Neural progenitor cell (in vitro differentiated cells): ENCODE data around the gene BAZ1A. TPM values are rescaled to one million over a fixed set of nuclear protein-coding genes. Genes with fewer than 3 reads are reported as not detected.
"Not testable (repeated sequence)": the region's sequence is repeated elsewhere in the genome, so short reads cannot be mapped to it uniquely, and the experiment has no call there.

Experiments used
- DNase-seq: peaks from one replicate; pipeline ENCODE4 v3.0.0-alpha.2; 2016; ENCODE audit warnings: low spot score
- H2AFZ ChIP-seq: fragments of 200-600 bp; sonication (generic); replicated peaks from 2 replicates; pipeline ENCODE4 v1.6.1; 2016; ENCODE audit warnings: antibody characterized with exemption
- H3F3A ChIP-seq: fragments of 200-600 bp; sonication (generic); 2 replicates; pipeline ENCODE4 v1.6.1; 2016; ENCODE audit warnings: antibody characterized with exemption, low read depth
- H3K27ac ChIP-seq: fragments of 200-600 bp; sonication (generic); 2 replicates; pipeline ENCODE4 v1.5.1; 2016; ENCODE audit warnings: mild to moderate bottlenecking
- H3K27me3 ChIP-seq: fragments of 200-600 bp; sonication (generic); 2 replicates; pipeline ENCODE4 v1.6.1; 2016; ENCODE audit warnings: mild to moderate bottlenecking, moderate library complexity
- H3K36me3 ChIP-seq: fragments of 200-600 bp; sonication (generic); 2 replicates; pipeline ENCODE4 v1.5.1; 2016
- H3K4me1 ChIP-seq: fragments of 200-600 bp; sonication (generic); 2 replicates; pipeline ENCODE4 v1.6.1; 2016; ENCODE audit warnings: mixed run types
- H3K4me2 ChIP-seq: fragments of 200-600 bp; sonication (generic); 2 replicates; pipeline ENCODE4 v1.6.1; 2016
- H3K4me3 ChIP-seq: fragments of 200-600 bp; sonication (generic); 2 replicates; pipeline ENCODE4 v1.5.1; 2016
- H3K79me2 ChIP-seq: fragments of 200-600 bp; sonication (generic); 2 replicates; pipeline ENCODE4 v1.6.1; 2016; ENCODE audit warnings: low read depth
- H3K9ac ChIP-seq: fragments of 200-600 bp; sonication (generic); 2 replicates; pipeline ENCODE4 v1.6.1; 2016
- H3K9me3 ChIP-seq: fragments of 200-600 bp; sonication (generic); 2 replicates; pipeline ENCODE4 v1.5.1; 2016; ENCODE audit warnings: low read depth
- H4K20me1 ChIP-seq: fragments of 200-600 bp; sonication (generic); 2 replicates; pipeline ENCODE4 v1.6.1; 2016; ENCODE audit warnings: low read depth
- H3K27ac Mint-ChIP-seq: 3 replicates; pipeline ENCODE4 v1.8.0; 2021; ENCODE audit warnings: mixed read lengths
- H3K27me3 Mint-ChIP-seq: 2 replicates; pipeline ENCODE4 v1.8.0; 2022; ENCODE audit warnings: low read depth, mild to moderate bottlenecking, inconsistent platforms, moderate library complexity, mixed read lengths; ENCODE audit not compliant: insufficient read depth
- H3K36me3 Mint-ChIP-seq: 3 replicates; pipeline ENCODE4 v1.8.0; 2021; ENCODE audit warnings: mixed read lengths
- H3K4me1 Mint-ChIP-seq: 3 replicates; pipeline ENCODE4 v1.8.0; 2021; ENCODE audit warnings: mixed read lengths
- H3K4me3 Mint-ChIP-seq: 3 replicates; pipeline ENCODE4 v1.8.0; 2021; ENCODE audit warnings: mild to moderate bottlenecking, moderate library complexity, mixed read lengths
- H3K9me3 Mint-ChIP-seq: 3 replicates; pipeline ENCODE4 v1.8.0; 2020; ENCODE audit warnings: mixed read lengths
- EZH2 ChIP-seq: fragments of 200-600 bp; sonication (generic); IDR thresholded peaks from 2 replicates; pipeline ENCODE4 v1.6.1; 2017; ENCODE audit warnings: antibody characterized with exemption, mild to moderate bottlenecking, moderate library complexity
- EZH2phosphoT487 ChIP-seq: fragments of 200-600 bp; sonication (generic); IDR thresholded peaks from 2 replicates; pipeline ENCODE4 v1.6.1; 2017; ENCODE audit warnings: antibody characterized with exemption
- total RNA-seq: library from RNA; depleted of rRNA; stranded (reverse); fragments of >200 nt; gene quantifications from 2 replicates; pipeline ENCODE4 v1.2.3, GENCODE V29; 2015; ENCODE audit warnings: low replicate concordance
- TF ChIP-seq, protein P1 (sequence below): fragments of 200-600 bp; sonication (generic); IDR thresholded peaks from 2 replicates; pipeline ENCODE4 v1.5.1; 2017; ENCODE audit warnings: antibody characterized with exemption, mild to moderate bottlenecking

Gene BAZ1A
- total RNA-seq, 1 donor from 2014 or later = 11.5 TPM

DNA sequence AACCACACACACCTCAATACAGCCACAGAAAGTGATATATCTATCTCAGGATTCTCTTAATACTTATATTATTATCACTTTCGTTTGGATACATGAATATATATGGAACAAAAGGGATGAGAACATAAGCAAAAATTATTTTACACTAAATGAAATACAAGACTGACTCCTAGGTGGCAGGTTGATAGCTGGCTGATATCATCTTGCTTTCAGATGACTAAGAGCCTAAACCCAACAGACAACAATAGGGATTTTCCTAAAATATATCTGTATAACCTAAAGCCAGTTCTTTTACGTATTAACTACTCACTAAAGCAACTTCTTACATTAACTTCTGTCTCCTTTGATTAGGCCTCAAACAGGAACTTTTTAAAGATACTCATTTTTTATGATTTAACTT lies 65.1 kb downstream of the BAZ1A start:
- no peak for DNase-seq
- no peaks in the 10 kb centered on the region for H3K27me3 Mint-ChIP-seq
- no peak overlapping the region for H3K27ac Mint-ChIP-seq
- H3K4me1 Mint-ChIP-seq = peaks cover 3% of the 10 kb centered on the region
- Histone ChIP-seq H3K27me3 (no peaks in the 10 kb centered on the region), H3K27ac (no peak overlapping the region), H3K4me2 (no peak overlapping the region), H3K4me3 (no peak overlapping the region), H2AFZ (no peak overlapping the region), H3K36me3 (peaks cover 4% of the 10 kb centered on the region), H3K79me2 (no peaks in the 10 kb centered on the region), H3F3A (no peaks in the 10 kb centered on the region), H3K9me3 (no peaks in the 10 kb centered on the region), H3K4me1 (no peaks in the 10 kb centered on the region), H4K20me1 (no peaks in the 10 kb centered on the region), H3K9ac (no peak overlapping the region)
- TF ChIP-seq EZH2phosphoT487 (no peak), EZH2 (no peak)
- TF ChIP-seq, protein P1, sequence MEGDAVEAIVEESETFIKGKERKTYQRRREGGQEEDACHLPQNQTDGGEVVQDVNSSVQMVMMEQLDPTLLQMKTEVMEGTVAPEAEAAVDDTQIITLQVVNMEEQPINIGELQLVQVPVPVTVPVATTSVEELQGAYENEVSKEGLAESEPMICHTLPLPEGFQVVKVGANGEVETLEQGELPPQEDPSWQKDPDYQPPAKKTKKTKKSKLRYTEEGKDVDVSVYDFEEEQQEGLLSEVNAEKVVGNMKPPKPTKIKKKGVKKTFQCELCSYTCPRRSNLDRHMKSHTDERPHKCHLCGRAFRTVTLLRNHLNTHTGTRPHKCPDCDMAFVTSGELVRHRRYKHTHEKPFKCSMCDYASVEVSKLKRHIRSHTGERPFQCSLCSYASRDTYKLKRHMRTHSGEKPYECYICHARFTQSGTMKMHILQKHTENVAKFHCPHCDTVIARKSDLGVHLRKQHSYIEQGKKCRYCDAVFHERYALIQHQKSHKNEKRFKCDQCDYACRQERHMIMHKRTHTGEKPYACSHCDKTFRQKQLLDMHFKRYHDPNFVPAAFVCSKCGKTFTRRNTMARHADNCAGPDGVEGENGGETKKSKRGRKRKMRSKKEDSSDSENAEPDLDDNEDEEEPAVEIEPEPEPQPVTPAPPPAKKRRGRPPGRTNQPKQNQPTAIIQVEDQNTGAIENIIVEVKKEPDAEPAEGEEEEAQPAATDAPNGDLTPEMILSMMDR = no peak
- H3K9me3 Mint-ChIP-seq = peaks cover 2% of the 10 kb centered on the region
- H3K4me3 Mint-ChIP-seq = no peak overlapping the region
- H3K36me3 Mint-ChIP-seq = peaks cover 22% of the 10 kb centered on the region

DNA sequence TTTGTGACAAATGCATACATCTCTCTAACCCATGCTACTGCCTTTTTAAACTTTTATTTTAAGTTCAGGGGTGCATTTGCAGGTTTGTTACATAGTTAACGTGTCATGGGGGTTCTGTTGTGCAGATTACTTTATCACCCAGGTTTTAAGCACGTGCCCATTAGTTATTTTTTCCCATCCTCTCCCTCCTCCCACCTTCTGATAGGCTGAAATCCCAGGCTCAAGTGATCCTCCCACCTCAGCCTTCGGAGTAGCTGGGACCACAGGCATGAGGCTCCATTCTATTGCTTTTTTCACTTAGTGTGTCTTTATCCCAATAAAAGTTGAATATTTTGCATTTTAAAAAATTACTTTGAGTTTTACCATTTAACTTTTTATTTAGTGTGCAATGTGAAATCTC lies 68.9 kb downstream of the BAZ1A start:
- Histone ChIP-seq H3K9me3 (no peaks in the 10 kb centered on the region), H3K36me3 (peaks cover 4% of the 10 kb centered on the region)
- H3K27ac Mint-ChIP-seq = no peak overlapping the region

DNA sequence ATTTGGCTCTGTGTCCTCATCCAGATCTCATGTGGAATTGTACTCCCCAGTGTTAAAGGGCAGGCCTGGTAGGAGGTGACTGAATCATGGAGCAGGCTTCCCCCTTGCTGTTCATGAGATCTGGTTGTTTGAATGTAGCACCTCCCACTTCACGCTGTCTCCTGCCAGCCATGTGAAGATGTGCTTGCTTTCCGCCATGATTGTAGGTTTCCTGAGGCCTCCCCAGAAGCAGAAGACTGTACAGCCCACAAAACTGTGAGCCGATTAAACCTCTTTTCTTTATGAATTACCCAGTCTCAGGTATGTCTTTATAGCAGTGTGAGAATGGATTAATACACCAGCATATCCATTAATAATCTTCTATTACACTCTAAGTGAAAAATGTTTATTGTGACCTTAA lies 70.2 kb downstream of the BAZ1A start:
- H4K20me1 ChIP-seq = no peaks in the 10 kb centered on the region
- DNase-seq = no peak
- Mint-ChIP-seq H3K36me3 (peaks cover 38% of the 10 kb centered on the region), H3K4me1 (no peaks in the 10 kb centered on the region), H3K9me3 (peaks cover 2% of the 10 kb centered on the region), H3K27me3 (no peaks in the 10 kb centered on the region), H3K4me3 (no peak overlapping the region), H3K27ac (no peak overlapping the region)
- H3K27ac ChIP-seq = no peak overlapping the region
- H3K9ac ChIP-seq = no peak overlapping the region
- no peak overlapping the region for H3K4me3 ChIP-seq
- no peak overlapping the region for H3K4me2 ChIP-seq
- no peaks in the 10 kb centered on the region for H3K27me3 ChIP-seq
- H3K4me1 ChIP-seq = no peaks in the 10 kb centered on the region
- peaks cover 4% of the 10 kb centered on the region for H3K36me3 ChIP-seq
- no peaks in the 10 kb centered on the region for H3K9me3 ChIP-seq
- no peaks in the 10 kb centered on the region for H3F3A ChIP-seq
- H3K79me2 ChIP-seq = no peaks in the 10 kb centered on the region
- no peak overlapping the region for H2AFZ ChIP-seq
- no peak for TF ChIP-seq EZH2
- TF ChIP-seq EZH2phosphoT487 = no peak
- TF ChIP-seq, protein P1 = no peak

More for the DNA sequence above, 68.9 kb downstream of the BAZ1A start:
- Mint-ChIP-seq H3K4me1 (no peaks in the 10 kb centered on the region), H3K36me3 (peaks cover 32% of the 10 kb centered on the region), H3K9me3 (peaks cover 2% of the 10 kb centered on the region), H3K4me3 (no peak overlapping the region), H3K27me3 (no peaks in the 10 kb centered on the region)
- Histone ChIP-seq H2AFZ (no peak overlapping the region), H3K79me2 (no peaks in the 10 kb centered on the region), H4K20me1 (no peaks in the 10 kb centered on the region), H3F3A (no peaks in the 10 kb centered on the region), H3K27me3 (no peaks in the 10 kb centered on the region), H3K9ac (no peak overlapping the region), H3K4me1 (no peaks in the 10 kb centered on the region), H3K27ac (no peak overlapping the region), H3K4me2 (no peak overlapping the region), H3K4me3 (no peak overlapping the region)
- TF ChIP-seq, protein P1 = no peak
- no peak for TF ChIP-seq EZH2
- TF ChIP-seq EZH2phosphoT487 = no peak
- no peak for DNase-seq

DNA sequence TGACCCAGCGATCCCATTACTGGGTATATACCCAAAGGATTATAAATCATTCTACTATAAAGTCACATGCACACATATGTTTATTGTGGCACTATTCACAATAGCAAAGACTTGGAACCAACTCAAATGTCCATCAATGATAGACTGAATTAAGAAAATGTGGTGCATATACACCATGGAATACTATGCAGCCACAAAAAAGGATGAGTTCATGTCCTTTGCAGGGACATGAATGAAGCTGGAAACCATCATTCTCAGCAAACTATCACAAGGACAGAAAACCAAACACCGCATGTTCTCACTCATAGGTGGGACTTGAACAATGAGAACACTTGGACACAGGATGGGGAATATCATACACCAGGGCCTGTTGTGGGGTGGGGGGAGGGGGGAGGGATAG lies 76.3 kb downstream of the BAZ1A start:
- DNase-seq, H4K20me1 ChIP-seq, H3K27ac Mint-ChIP-seq, H3K4me2 ChIP-seq, H2AFZ ChIP-seq, H3K4me1 Mint-ChIP-seq, H3K9ac ChIP-seq, H3K27me3 Mint-ChIP-seq, H3F3A ChIP-seq, H3K9me3 Mint-ChIP-seq, H3K79me2 ChIP-seq, H3K4me3 Mint-ChIP-seq, H3K36me3 ChIP-seq, H3K4me3 ChIP-seq, H3K9me3 ChIP-seq, H3K27ac ChIP-seq, H3K27me3 ChIP-seq, H3K4me1 ChIP-seq: not testable (repeated sequence)
- H3K36me3 Mint-ChIP-seq = peaks cover 36% of the 10 kb centered on the region
